DMS 273 (cell line): ENCODE measurements around the gene ARID4B.
"Not testable (repeated sequence)": the region's sequence is repeated elsewhere in the genome, so short reads cannot be mapped to it uniquely, and the experiment has no call there.

ENCODE experiments used
- DNase-seq: peaks from one replicate; lab custom pipeline; 2025; ENCODE audit not compliant: unreplicated experiment; lab: John Stamatoyannopoulos, UW

The ARID4B gene

DNA sequence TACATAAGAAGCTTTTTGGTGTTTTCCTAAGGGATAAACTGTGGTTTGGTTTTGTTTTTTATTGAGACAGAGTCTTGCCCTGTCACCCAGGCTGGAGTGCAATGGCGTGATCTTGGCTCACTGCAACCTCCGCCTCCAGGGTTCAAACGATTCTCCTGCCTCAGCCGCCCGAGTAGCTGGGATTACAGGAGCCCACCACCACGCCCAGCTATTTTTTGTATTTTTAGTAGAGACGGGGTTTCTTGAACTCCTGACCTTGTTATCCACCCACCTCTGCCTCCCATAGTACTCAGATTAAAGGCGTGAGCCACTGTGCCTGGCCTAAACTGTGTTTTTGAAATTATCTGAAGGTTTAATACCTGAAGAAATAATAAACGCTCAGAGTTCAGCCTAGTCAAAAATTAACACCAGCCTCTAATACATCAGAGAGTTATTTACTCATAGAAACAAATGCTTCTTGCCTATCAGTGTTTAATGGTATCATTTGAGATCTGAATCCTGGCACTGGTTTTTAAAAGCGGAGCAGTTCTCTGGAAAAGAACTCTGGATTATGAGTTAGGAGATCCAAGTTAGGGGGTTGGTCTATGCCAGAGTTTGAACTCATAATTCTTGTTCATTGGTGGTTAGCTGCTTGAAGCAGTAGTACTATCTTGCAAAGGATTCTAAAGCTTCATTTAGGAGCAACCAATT, 28.7 kb downstream of the ARID4B start:
- DNase-seq: no peak

DNA sequence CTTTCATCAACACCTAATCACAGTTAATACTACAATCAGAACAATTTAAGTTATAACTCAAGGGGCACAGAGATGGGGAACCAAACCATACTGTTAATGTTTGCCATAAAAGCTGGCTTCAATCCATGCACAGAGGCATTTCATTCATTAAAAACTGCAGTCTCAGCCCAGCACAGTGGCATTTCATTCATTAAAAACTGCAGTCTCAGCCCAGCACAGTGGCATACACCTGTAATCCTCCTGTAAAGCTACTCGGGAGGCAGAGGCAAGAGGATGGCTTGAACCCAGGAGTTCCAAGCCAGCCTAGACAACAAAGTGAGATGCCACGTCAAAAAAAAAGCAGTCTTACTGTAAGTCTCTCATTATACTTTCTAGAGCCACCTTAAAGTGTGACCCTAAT, 29.2 kb downstream of the ARID4B start:
- DNase-seq: peak; percentile 14

DNA sequence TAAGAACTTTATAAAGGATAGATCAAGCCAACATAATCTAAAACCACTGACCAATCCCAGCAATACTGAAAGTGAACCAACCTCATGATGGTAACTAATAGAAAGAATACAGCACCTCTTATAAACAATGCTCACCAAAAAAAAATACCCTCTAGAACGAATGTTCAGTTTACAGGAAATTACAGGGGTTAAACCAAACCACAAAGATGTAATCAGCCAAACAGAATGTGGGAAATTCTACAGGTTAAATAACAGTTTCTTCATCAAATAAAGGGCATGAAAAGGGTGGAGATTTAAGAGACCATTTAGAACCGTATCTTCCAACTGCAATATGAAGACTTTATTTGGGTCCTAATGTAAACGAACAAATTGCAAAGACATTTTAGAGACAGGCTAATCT, 30.4 kb downstream of the ARID4B start:
- no peak for DNase-seq

- no peak for DNase-seq
Observed at GRCh38 chr1:235296729-235297128, 31.2 kb downstream of the ARID4B start.

DNA sequence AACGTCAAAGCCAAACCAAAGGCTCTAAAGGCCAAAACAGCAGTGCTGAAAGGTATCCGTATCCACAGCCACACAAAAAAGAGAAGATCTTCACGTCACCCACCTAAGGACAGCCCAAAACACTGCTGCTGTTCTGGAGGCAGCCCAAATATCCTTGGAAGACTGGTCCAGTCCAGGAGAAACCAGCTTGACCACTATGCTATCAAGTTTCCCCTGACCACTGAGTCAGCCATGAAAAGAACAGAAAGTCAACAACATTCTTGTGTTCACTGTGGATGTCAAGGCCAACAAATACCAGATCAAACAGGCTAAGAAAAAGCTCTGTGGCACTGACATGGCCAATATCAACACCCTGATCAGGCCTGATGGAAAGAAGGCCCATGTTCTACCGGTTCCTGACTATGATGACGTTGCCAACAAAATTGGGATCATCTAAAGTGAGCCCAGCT, 32.1 kb downstream of the ARID4B start:
- DNase-seq: no peak

- no peak for DNase-seq
Observed at GRCh38 chr1:235293322-235293942, 34.5 kb downstream of the ARID4B start.

DNA sequence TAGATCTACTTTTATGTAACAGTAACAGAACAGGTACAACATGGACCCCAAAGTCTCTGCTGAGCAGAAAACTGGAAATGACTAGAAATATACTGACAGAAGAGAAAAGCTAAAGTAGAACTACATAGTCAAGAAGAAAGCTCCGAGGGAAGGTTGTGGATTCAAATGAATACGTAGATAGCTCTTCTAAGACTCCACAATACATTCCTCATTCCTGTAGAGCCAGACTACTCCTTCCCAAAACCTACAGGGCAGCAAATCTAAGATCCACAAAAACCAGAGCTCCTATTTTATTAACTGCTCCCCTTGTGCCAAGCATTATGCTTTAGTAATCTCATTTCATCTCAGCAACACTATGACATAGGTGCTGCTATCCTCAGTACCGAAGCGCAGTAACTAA, 35.2 kb downstream of the ARID4B start:
- no peak for DNase-seq

DNA sequence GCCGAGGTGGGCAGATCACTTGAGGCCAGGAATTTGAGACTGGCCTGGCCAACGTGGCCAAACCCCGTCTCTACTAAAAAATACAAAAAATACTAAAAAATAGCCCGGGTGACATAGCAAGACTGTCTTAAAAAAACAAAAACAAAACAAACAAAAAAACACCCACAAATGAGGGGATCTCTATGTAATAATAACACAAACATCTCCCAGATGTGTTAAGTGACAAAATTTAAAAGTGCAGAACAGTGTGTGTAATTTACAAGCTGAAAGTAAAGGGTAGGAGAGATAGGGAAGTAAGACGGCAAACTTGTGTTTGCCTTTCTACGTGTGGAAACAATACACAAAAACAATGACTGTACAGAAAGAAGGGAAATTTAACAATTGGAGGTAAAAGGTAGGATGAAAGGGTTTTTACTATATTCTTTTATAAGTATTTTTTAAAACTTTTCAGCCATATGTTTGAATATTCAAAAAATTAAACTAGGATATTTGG, 36.3 kb downstream of the ARID4B start:
- DNase-seq: no peak

- no peak for DNase-seq
Observed at GRCh38 chr1:235290740-235291502, 37.1 kb downstream of the ARID4B start.

DNA sequence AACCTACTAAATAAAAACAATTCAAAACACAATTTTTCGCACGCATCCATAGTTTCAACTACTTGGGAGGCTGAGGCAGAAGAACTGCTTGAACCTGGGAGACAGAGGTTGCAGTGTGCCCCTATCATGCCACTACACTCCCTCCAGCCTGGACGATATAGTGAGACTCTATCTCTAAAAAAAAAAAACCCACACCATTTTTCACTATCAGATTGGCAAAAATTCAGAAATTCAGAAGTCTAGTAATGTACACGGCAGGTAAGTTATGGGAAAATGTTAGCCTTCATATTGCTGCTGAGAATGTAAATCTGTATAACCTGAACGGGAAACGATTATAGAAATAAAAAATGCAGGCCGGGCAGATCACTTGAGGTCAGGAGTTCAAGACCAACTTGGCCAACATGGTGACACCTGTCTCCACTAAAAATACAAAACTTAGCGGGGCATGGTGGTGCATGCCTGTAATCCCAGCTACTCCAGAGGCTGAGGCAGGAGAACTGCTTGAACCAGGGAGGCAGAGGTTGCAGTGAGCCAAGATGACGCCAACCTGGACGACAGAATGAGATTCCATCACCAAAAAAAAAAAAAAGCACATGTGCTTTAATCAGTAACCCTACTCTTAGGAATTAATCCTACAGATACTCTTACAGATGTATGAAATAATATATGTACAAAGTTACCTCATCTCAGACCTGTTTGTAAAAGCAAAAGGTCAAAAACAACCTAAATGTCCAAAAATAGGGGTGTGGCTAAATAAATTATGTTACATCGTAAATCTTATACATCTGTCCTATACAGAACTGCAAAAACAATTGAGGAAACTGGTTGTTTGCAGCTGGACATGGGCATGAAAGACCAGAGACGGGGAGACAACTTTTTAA, 37.9 kb downstream of the ARID4B start:
- DNase-seq: no peak

- DNase-seq: no peak
Observed at GRCh38 chr1:235287208-235287882, 40.6 kb downstream of the ARID4B start.

DNA sequence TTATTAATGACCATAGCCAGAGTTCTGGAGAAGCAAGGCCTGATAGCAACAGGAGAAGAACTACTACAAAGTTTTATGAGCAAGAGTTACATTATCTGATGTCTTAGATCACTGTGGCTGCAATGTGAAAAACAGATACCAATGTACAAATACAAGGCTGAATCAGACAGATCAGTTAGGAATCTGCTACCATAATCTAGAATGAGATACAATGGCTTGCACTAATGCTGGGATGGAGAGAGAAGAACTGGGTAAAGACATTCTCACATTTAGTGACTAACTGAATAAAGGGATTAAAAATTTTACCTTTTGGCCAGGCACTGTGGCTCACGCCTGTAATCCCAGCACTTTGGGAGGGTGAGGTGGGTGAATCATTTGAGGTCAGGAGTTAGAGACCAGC, 41.3 kb downstream of the ARID4B start:
- DNase-seq: no peak

DNA sequence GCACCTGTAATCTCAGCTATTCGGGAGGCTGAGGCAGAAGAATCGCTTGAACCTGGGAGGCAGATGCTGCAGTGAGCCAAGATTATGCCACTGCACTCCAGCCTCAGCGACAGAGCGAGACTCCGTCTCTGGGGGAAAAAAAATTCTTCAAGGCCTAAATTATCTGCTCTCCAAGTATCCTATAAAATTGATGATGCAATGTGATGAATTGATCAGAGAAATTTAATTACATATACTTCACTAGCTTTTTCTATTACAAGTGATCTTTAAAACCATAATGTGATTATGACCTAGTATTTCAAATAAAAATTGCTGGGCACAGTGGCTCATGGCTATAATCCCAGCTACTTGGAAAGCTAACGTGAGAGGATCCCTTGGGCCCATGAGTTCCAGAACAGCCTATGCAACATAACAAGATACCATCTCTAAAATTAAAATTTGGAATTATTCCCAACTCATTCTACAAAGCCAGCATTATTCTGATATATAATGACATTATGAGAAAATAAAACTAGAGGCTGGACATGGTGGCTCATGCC, 43.7 kb downstream of the ARID4B start:
- no peak for DNase-seq

- DNase-seq: not testable (repeated sequence)
Observed at GRCh38 chr1:235283636-235284035, 44.3 kb downstream of the ARID4B start.

GRCh38 chr1:235280467-235280866, 47.5 kb downstream of the ARID4B start:
- DNase-seq: no peak

- DNase-seq: no peak
Observed at GRCh38 chr1:235279694-235280093, 48.3 kb downstream of the ARID4B start.

GRCh38 chr1:235278915-235279292, 49.1 kb downstream of the ARID4B start:
- no peak for DNase-seq

DNA sequence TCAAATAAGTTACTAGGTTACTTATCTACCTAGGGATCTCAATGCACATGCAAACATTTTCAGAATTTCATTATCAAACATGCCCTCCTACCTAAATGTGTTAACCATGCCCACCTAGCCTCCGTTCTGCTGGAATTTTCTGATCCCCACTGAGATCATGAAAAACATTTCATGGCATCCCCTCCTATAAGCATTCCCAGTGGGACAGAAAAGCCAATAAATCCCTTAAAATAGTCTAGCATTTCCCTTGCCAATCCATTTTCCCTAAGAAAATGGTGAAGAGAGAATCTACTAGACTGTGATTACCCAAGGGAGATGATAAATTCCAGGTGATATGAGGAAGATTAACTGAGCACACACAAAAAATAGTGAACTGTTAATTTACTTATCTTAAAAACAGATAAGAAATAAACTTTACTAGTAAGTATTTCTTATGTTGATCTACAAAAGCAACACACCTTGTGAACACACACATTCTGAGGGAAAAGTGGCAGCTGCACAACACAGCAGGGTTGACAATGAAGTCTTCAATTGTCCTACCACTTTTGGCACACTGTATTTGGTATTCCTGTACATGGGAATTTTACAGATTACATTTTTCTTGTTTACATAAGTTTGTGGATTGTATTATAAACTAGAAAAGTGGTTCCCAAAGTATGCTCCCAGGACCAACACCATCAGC, 49.6 kb downstream of the ARID4B start:
- no peak for DNase-seq

DNA sequence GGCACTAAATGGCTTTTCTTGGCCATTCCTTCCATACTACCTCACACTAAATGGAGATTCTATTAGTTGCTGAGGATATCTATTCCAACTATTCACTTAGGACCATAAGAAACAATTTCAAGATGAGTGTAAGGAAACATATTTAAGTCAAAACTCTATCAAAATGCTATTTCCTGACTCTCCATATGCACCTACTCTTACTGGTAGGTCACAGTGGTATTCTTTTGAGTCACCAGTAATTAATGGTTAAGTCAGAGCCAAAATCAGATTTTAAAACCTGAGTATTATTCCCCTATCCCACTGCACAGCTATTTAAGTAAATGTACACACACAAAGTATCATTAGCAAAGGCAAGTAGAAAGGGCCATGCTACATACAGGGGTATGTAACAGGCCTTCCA, 50.3 kb downstream of the ARID4B start:
- no peak for DNase-seq

DNA sequence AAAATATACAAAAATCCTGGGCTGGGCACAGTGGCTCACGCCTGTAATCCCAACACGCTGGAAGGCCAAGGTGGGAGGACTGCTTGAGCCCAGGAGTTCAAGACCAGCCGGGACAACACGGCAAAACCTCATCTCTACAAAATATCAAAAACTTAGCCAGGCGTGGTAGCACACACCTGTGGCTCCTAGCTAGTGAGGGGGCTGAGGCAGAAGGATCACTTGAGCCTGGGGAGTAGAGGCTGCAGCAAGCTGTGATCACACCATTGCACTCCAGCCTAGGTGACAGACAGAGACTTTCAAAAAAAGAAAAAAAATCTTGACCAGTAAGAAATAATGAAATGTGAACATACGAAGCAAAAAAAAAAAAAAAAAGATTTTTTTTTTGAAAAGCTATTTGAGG, 52.1 kb downstream of the ARID4B start:
- DNase-seq: no peak
